Measurements from ENCODE around the gene CD44. TPM values are rescaled to one million over a fixed set of nuclear protein-coding genes. Genes with fewer than 3 reads are reported as not detected.

CD44 gene
- total RNA-seq, 4 donors from 2014 or later: 92.7 to 627 (median 158) TPM

DNA sequence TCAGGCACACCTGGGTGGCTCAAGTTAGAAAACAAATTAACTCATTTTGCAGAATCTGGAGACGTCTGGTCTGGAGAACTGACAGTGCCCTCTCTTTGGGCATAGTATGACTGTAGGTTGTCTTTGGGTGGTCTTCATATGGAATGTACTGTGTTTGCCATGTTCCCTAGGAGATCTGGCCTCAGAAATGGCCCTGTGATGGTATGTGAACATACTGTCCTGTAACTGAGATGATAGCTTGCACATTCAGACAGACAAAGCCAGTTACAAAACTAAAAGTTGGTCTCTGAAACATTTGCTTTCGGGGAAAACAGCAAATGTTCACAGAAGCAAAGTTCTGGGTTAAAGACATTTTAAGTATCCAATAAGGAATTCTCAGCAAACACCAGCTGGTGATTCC is 29.7 kb downstream of the CD44 start:
- TF ChIP-seq, protein P1, sequence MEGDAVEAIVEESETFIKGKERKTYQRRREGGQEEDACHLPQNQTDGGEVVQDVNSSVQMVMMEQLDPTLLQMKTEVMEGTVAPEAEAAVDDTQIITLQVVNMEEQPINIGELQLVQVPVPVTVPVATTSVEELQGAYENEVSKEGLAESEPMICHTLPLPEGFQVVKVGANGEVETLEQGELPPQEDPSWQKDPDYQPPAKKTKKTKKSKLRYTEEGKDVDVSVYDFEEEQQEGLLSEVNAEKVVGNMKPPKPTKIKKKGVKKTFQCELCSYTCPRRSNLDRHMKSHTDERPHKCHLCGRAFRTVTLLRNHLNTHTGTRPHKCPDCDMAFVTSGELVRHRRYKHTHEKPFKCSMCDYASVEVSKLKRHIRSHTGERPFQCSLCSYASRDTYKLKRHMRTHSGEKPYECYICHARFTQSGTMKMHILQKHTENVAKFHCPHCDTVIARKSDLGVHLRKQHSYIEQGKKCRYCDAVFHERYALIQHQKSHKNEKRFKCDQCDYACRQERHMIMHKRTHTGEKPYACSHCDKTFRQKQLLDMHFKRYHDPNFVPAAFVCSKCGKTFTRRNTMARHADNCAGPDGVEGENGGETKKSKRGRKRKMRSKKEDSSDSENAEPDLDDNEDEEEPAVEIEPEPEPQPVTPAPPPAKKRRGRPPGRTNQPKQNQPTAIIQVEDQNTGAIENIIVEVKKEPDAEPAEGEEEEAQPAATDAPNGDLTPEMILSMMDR (IDR thresholded peaks at IDR 0.05): no peak
- no peak for DNase-seq (ENCODE audit: low spot score)
- ATAC-seq (ENCODE audit: low FRiP score): no peak

DNA sequence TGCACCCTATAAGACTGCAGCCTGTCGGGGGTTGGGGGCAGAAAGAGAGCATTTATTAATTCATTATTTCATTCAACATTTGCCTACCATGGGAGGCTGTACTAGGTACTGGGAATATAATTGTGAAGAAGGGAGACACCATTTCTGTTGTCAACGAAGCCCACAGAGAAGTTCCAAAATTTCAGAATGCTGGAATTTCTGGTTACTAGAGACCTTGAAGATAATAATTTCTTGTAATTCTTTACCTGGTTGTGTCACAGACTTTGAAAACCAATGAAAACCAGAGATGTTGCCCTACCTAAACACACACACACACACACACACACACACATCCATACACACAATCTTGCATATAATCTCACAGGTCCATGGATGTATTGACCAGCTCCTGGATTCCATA is 30.1 kb downstream of the CD44 start:
- TF ChIP-seq, protein P1 (IDR thresholded peaks at IDR 0.05): no peak
- ATAC-seq (ENCODE audit: low FRiP score) (no peak), DNase-seq (ENCODE audit: low spot score) (no peak)

DNA sequence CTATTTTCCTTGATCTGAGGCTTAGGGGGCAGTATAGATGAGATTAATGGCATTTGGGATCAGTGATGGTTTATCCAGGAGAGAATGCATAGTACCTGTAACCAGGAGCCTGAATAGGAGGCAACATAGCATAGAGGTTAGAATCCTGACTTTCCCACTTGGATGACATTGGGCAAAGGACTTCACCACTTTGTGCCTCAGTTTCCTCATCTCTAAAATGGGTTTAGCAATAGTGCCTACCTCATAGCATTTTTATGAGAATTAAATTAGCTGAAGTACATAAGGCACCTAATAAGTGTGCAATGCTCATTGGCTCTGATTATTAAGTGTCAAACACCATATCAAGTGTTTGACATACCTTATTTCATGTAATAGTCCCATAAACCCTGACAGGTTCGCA is 30.8 kb downstream of the CD44 start:
- TF ChIP-seq, protein P1 (IDR thresholded peaks at IDR 0.05): no peak
- DNase-seq (ENCODE audit: low spot score) (no peak), ATAC-seq (ENCODE audit: low FRiP score) (no peak)

DNA sequence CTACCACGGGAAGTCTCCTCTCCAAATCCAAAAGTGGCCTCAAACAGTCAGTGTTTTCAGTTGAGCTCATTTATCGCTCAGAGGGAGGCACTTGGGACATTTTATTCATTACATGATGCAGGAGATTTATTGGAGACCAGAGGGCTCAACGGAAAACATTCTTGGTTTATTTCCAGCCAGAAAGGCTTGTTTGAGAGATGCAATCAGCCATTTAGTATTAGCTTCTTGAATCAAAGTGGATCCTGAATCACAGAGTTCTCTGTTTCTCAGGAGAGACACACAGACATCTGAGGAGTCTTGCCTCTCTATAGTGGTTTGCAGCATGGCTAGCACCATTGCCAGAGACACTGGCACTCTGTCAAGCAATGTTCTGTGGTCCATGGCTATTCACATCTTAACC is 31.5 kb downstream of the CD44 start:
- DNase-seq (ENCODE audit: low spot score): no peak
- no peak for ATAC-seq (ENCODE audit: low FRiP score)
- TF ChIP-seq, protein P1 (IDR thresholded peaks at IDR 0.05): no peak

DNA sequence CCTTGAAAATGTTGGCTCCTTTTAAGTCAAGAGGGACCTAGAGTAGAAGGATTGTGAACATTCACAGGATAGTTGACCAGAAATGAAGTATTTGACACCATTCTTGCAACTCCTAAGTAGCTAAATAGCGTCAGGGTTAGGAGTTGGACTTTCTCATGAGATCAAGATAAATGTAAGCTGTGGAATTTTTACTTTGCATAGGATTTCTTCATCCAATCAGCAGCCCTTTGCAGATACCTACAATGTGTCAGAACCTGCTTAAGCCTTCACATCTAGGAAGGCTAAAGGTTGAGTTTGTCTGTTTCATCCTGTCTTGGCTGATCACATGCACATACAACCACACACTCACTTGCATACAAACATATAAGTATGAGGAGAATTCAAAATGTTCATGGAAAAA is 32.3 kb downstream of the CD44 start:
- DNase-seq (ENCODE audit: low spot score) (no peak), ATAC-seq (ENCODE audit: low FRiP score) (no peak)
- TF ChIP-seq, protein P1 (IDR thresholded peaks at IDR 0.05): no peak

DNA sequence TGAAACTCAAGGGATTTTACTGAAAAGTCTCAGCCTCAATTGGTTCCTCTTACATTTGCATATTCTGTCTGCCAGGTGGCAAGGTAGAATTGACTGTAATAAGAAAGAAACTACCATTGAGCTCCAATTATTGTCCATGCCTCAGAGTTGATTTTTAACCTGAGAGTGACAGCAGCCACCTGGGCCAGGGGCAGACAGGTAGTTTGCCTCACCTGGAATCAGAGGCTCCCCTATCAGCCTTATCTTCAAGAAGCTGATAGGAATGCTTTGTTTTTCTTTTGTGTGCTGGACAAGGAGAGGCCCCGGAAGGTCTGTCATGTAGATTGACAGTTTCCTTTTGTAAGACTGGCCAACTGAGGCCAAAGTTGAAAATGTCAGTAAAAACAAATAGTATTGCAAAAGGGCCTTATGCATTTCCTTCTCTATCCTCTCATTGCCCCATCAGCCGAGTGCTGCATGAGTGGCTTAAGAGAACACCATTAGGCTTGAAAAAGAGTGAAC is 34.1 kb downstream of the CD44 start:
- DNase-seq (ENCODE audit: low spot score) (no peak), ATAC-seq (ENCODE audit: low FRiP score) (no peak)
- TF ChIP-seq, protein P1 (IDR thresholded peaks at IDR 0.05): no peak

DNA sequence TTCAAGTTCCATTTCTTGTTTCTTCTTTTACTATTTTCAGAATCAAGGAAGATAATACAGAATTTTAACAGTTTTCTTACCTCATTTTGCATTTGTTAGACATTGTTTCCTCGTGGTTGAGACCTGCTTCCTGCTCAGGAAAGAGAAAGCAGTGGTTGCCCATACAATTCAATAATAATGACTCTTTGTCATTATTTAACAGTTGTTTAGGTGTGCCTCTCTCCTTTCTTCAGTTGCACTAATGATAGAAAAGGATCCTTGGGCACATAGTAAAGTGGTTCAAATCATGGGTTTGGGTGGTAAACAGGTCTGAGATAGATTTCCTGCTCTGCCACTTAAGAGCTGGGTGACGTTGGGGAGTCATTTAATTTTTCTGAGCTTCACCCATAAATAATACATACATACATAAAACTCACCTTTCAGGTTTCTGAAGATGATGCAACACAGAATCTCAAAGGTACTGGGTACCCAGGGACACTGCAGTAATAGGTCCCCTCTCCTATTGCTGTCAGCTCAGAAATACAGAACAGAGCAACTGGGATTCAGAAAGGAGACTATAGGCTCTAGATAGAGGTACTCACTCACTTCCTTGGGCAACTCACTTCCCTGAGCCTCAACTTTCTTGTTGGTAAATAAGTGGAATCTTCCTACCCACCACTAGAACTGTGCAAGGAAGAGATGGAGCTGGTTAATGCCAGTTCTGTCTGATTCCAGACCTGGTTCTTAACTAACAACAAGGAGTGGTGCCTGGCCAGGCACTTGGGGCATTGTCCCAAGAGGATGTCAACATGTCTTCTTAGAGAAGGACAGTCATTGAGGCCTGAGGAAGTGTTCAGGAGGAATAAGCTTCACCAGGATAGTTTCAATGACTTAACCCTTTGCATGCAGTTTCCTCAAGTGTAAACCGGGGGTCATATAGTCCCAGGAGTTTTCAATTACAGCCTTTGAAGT is 34.9 kb downstream of the CD44 start:
- TF ChIP-seq, protein P1 (IDR thresholded peaks at IDR 0.05): no peak
- no peak for ATAC-seq (ENCODE audit: low FRiP score)
- DNase-seq (ENCODE audit: low spot score): no peak
